GM12878 (cell line): Measurements from ENCODE around the gene ZNF101. TPM values are rescaled to one million over a fixed set of nuclear protein-coding genes. Genes with fewer than 3 reads are reported as not detected.

Experiments used
- ATAC-seq: fragments of 200-7000 bp; cut with Tn5 transposase; 3 replicates; pipeline ENCODE4 v1.9.1; 2020; ENCODE audit warnings: mild to moderate bottlenecking, moderate library complexity
- BruUV-seq: library from RNA; stranded (reverse); fragments of 400-500 nt; replicated peaks from 2 replicates; lab custom pipeline; 2021; lab: Mats Ljungman, UMichigan
- CTCF ChIA-PET: fragments of 300-600 bp; sonication (Branson Sonifier 250); formaldehyde crosslinking; extraction: SDS; loops from one replicate; lab custom pipeline; 2021; ENCODE audit warnings: inconsistent platforms; lab: Yijun Ruan, JAX
- POLR2A ChIA-PET: fragments of 350-600 bp; formaldehyde crosslinking; extraction: SDS; loops from one replicate; lab custom pipeline; 2021; ENCODE audit warnings: inconsistent platforms; lab: Charles Lee
- RAD21 ChIA-PET: fragments of 300-600 bp; sonication (Branson Sonifier 250); formaldehyde crosslinking; loops from one replicate; lab custom pipeline; 2023; ENCODE audit warnings: antibody characterized with exemption; ENCODE audit not compliant: unreplicated experiment; lab: Charles Lee
- SMC1A ChIA-PET: fragments of 300-600 bp; sonication (Branson Sonifier 250); formaldehyde crosslinking; loops from one replicate; lab custom pipeline; 2023; ENCODE audit not compliant: unreplicated experiment, uncharacterized antibody; lab: Charles Lee
- DNase-seq: peaks from one replicate; pipeline ENCODE4 v3.0.0-alpha.2; 2011; ENCODE audit warnings: low read depth, low spot score
- FAIRE-seq: peaks from 3 replicates; lab custom pipeline; 2011; peaks lifted over from hg19 to GRCh38; lab: Jason Lieb, UNC
- H2AFZ ChIP-seq: 2 replicates; pipeline ENCODE4 v1.6.0; 2011; ENCODE audit warnings: low read depth, low read length, control low read depth; ENCODE audit not compliant: control insufficient read depth
- H3K27ac ChIP-seq: 2 replicates; pipeline ENCODE4 v1.5.1; 2011; ENCODE audit warnings: control low read depth; ENCODE audit not compliant: control insufficient read depth, insufficient read depth
- H3K27me3 ChIP-seq, 2 experiments: replicated peaks in 1 of 2; 2 replicates each; pipeline versions ENCODE4 v1.6.0 to v1.6.1; 2011; ENCODE audit warnings: low read length in 1 of 2; ENCODE audit not compliant: control insufficient read depth in 2 of 2, insufficient read depth in 2 of 2
- H3K36me3 ChIP-seq, 2 experiments: 2 replicates each; pipeline ENCODE4 v1.5.1; 2011; ENCODE audit warnings: low read length in 1 of 2; ENCODE audit not compliant: control insufficient read depth in 2 of 2, insufficient read depth in 2 of 2
- H3K4me1 ChIP-seq: 2 replicates; pipeline ENCODE4 v1.6.1; 2011; ENCODE audit warnings: mild to moderate bottlenecking, low read length, moderate library complexity, mixed read lengths; ENCODE audit not compliant: control insufficient read depth, insufficient read depth
- H3K4me2 ChIP-seq: 2 replicates; pipeline ENCODE4 v1.6.0; 2011; ENCODE audit warnings: control low read depth; ENCODE audit not compliant: control insufficient read depth, insufficient read depth
- H3K4me3 ChIP-seq: fragments of 200-600 bp; sonication (generic); 2 replicates; pipeline ENCODE4 v1.5.1; 2016
- H3K79me2 ChIP-seq: 2 replicates; pipeline ENCODE4 v1.6.0; 2011; ENCODE audit warnings: low read length; ENCODE audit not compliant: control insufficient read depth, insufficient read depth
- H3K9ac ChIP-seq: 2 replicates; pipeline ENCODE4 v1.8.0; 2011; ENCODE audit warnings: low read length, control low read depth, mixed read lengths; ENCODE audit not compliant: control insufficient read depth, insufficient read depth
- H3K9me3 ChIP-seq: replicated peaks from 3 replicates; pipeline ENCODE4 v1.5.1; 2011; ENCODE audit warnings: mild to moderate bottlenecking, low read length; ENCODE audit not compliant: control insufficient read depth, insufficient read depth
- H4K20me1 ChIP-seq: 2 replicates; pipeline ENCODE4 v1.6.0; 2011; ENCODE audit not compliant: control insufficient read depth, insufficient read depth
- ATF2 ChIP-seq: IDR thresholded peaks from 2 replicates; pipeline ENCODE4 v1.6.1; 2012; ENCODE audit warnings: low read length, inconsistent platforms
- ETV6 ChIP-seq, 2 experiments: fragments of 450-650 bp in 1 of 2; IDR thresholded peaks in 1 of 2; conservative IDR thresholded peaks in 1 of 2; 2 replicates each; pipeline ENCODE4 v1.6.1; 2014; ENCODE audit warnings: antibody characterized with exemption in 1 of 2, borderline replicate concordance in 1 of 2, low read depth in 1 of 2, mild to moderate bottlenecking in 1 of 2, moderate library complexity in 1 of 2
- FOS ChIP-seq: IDR thresholded peaks from 3 replicates; pipeline ENCODE4 v1.6.1; 2011; ENCODE audit warnings: borderline replicate concordance; ENCODE audit not compliant: insufficient read length; ENCODE audit errors: extremely low read depth
- JUNB ChIP-seq: IDR thresholded peaks from 2 replicates; pipeline ENCODE4 v1.6.1; 2016; ENCODE audit warnings: antibody characterized with exemption, mild to moderate bottlenecking
- RFX5 ChIP-seq: IDR thresholded peaks from 2 replicates; pipeline ENCODE4 v1.6.1; 2011; ENCODE audit warnings: low read depth, low read length, improper control_type of control experiment
- SMC3 ChIP-seq: IDR thresholded peaks from 2 replicates; pipeline ENCODE4 v1.6.1; 2011; ENCODE audit warnings: low read length, improper control_type of control experiment, borderline replicate concordance
- SRF ChIP-seq, 2 experiments: IDR thresholded peaks; 2 replicates each; pipeline ENCODE4 v1.6.1; 2011; ENCODE audit warnings: low read depth in 2 of 2, low read length in 2 of 2, mild to moderate bottlenecking in 1 of 2, moderate library complexity in 1 of 2
- YY1 ChIP-seq: IDR thresholded peaks from 2 replicates; pipeline ENCODE4 v1.6.1; 2011; ENCODE audit warnings: low read depth, mild to moderate bottlenecking, low read length
- ZBTB11 ChIP-seq: fragments of 450-650 bp; formaldehyde crosslinking; IDR thresholded peaks from 2 replicates; pipeline ENCODE4 v1.5.0; 2022; ENCODE audit warnings: mild to moderate bottlenecking, missing genetic modification characterization
- WGBS: methylation state at CpG from one replicate; pipeline ENCODE4 v1.1.6; 2016; ENCODE audit warnings: low lambda C conversion rate; ENCODE audit not compliant: insufficient replicate concordance, insufficient coverage; ENCODE audit errors: missing lambda C conversion rate; 5-methylcytosine and 5-hydroxymethylcytosine counted together
- in situ Hi-C: fragments of 300-500 bp; cut with MboI; formaldehyde crosslinking; loops from 9 replicates; pipeline ENCODE4 v1.14.3; 2018; ENCODE audit warnings: mixed read lengths
- intact Hi-C: fragments of 100-400 bp; cut with micrococcal nuclease; formaldehyde crosslinking; loops from one replicate; pipeline ENCODE4 v1.14.2; 2022; ENCODE audit not compliant: unreplicated experiment
- polyA plus RNA-seq, 11 experiments: library from polyadenylated mRNA; depleted of rRNA in 4 of 11; unstranded in 6 of 11; stranded (reverse) in 5 of 11; fragments of >200 nt; fragmentation: Nextera tagmentation in 4 of 11; fragmentation: Illumina TruSeq in 1 of 11; extraction: Ambion mirVana in 4 of 11; extraction: Trizol in 1 of 11; gene quantifications; 1 replicate in 1 of 11; 2 replicates in 10 of 11; pipeline versions ENCODE4 v1.2.1 to v1.2.3, GENCODE V29; 2011 to 2016; ENCODE audit warnings: inconsistent platforms in 2 of 11, missing spikeins in 2 of 11, low read depth in 1 of 11
- total RNA-seq, 4 experiments: library from RNA; depleted of rRNA in 3 of 4; stranded (reverse); fragments of >200 nt in 3 of 4; fragmentation: Illumina TruSeq in 1 of 4; extraction: Trizol in 1 of 4; gene quantifications; 2 replicates each; pipeline versions ENCODE4 v1.2.1 to v1.2.3, GENCODE V29; 2013 to 2021

The ZNF101 gene
- total and polyA plus RNA-seq, 10 of the 15 experiments (the other 5 are each of a cell fraction or from before 2014, with no cell fraction given), result 15.2 to 40.5 (median 19.8) TPM

- Histone ChIP-seq H3K4me2 (peak overlapping the region; percentile 53), H3K36me3 (peaks cover 0 to 23% of the 10 kb centered on the region in 2 experiments; a peak in 2 of 4 replicates), H3K27ac (peak overlapping the region; percentile 98), H3K4me1 (peaks cover 8% of the 10 kb centered on the region), H3K27me3 (no peaks in the 10 kb centered on the region), H4K20me1 (no peaks in the 10 kb centered on the region), H3K4me3 (peak overlapping the region; percentile 91), H3K79me2 (peaks cover 30% of the 10 kb centered on the region), H3K9ac (peak overlapping the region; percentile 99), H3K9me3 (peaks cover 16% of the 10 kb centered on the region; the same call in 2 of the 3 replicates), H2AFZ (no peak overlapping the region)
- in situ Hi-C loops, result no loop called here
- ChIA-PET SMC1A (interaction anchor here (0.8 to 1.8 kb wide), 3 partner anchors 106 to 151 kb away, joined by 3 to 9 read pairs (median 3); partner anchors contain the start of gene ZNF506), POLR2A (interaction anchor here (1.2 kb wide), 1 partner anchor 106 kb away, joined by 3 read pairs; no protein-coding TSS in a partner anchor), RAD21 (interaction anchor here (0.9 kb wide), 1 partner anchor 286 kb away, joined by 3 read pairs; no protein-coding TSS in a partner anchor), CTCF (no interaction called here)
- FAIRE-seq (no peak), DNase-seq (no peak), ATAC-seq (no peak)
- TF ChIP-seq JUNB (no peak), RFX5 (no peak), SRF (IDR thresholded peaks at IDR 0.05; ENCODE audit: low read depth in 2 of 2, low read length in 2 of 2) (no peak), FOS (no peak), ZBTB11 (CRISPR knock-in tag) (no peak), ATF2 (no peak), SMC3 (no peak), ETV6 (conservative IDR thresholded peaks at IDR 0.05 in 1 of 2, IDR thresholded peaks at IDR 0.05 in 1 of 2; ENCODE audit: borderline replicate concordance in 1 of 2, low read depth in 1 of 2) (no peak), YY1 (no peak)
- WGBS, result 87% methylated on average over 10 of the region's 10 CpGs
- intact Hi-C loops, result no loop called here
- no TSS peak for BruUV-seq
Measured at GRCh38 chr19:19670070-19670551, 1.5 kb downstream of the ZNF101 start.
